MG63 (cell line): ENCODE measurements around the gene IGF2BP2. TPM values are rescaled to one million over a fixed set of nuclear protein-coding genes. Genes with fewer than 3 reads are reported as not detected.

Source experiments
- DNase-seq: peaks from one replicate; pipeline ENCODE4 v3.0.0-alpha.2; 2020
- H3K27me3 ChIP-seq: fragments of 250-450 bp; sonication (Bioruptor Pico); 2 replicates; pipeline ENCODE4 v1.5.1; 2020; ENCODE audit warnings: mild to moderate bottlenecking, moderate library complexity
- H3K36me3 ChIP-seq: fragments of 250-450 bp; sonication (Bioruptor Pico); 2 replicates; pipeline ENCODE4 v1.5.1; 2020; ENCODE audit warnings: mild to moderate bottlenecking, moderate library complexity
- H3K4me3 ChIP-seq: fragments of 250-450 bp; sonication (Bioruptor Pico); 2 replicates; pipeline ENCODE4 v1.5.1; 2020; ENCODE audit warnings: mild to moderate bottlenecking, moderate library complexity
- H3K9me3 ChIP-seq: fragments of 250-450 bp; sonication (Bioruptor Pico); 2 replicates; pipeline ENCODE4 v1.5.1; 2020; ENCODE audit warnings: mild to moderate bottlenecking, moderate library complexity
- total RNA-seq: library from RNA; depleted of rRNA; stranded (reverse); fragments of >200 nt; shearing (Covaris generic); gene quantifications from 2 replicates; pipeline ENCODE4 v1.2.3, GENCODE V29; 2014; ENCODE audit warnings: low replicate concordance

IGF2BP2 gene
- total RNA-seq, 1 experiment from 2014 or later, result 49.3 TPM

- DNase-seq, result no peak
Observed at GRCh38 chr3:185764163-185764979, 60.5 kb downstream of the IGF2BP2 start.

GRCh38 chr3:185763347-185764005, 61.4 kb downstream of the IGF2BP2 start:
- DNase-seq, result no peak
- no peaks in the 10 kb centered on the region for H3K9me3 ChIP-seq
- no peaks in the 10 kb centered on the region for H3K27me3 ChIP-seq
- 0 out of 2 replicates have a peak, but pooled peaks cover 2% of the 10 kb centered on the region for H3K36me3 ChIP-seq
- H3K4me3 ChIP-seq, result no peak overlapping the region

More at GRCh38 chr3:185764163-185764979, 60.5 kb downstream of the IGF2BP2 start:
- Histone ChIP-seq H3K27me3 (no peaks in the 10 kb centered on the region), H3K9me3 (no peaks in the 10 kb centered on the region), H3K36me3 (no peaks in the 10 kb centered on the region), H3K4me3 (no peak overlapping the region)

GRCh38 chr3:185760550-185760949, 64.3 kb downstream of the IGF2BP2 start:
- no peak for DNase-seq
- Histone ChIP-seq H3K9me3 (no peaks in the 10 kb centered on the region), H3K36me3 (peaks cover 21% of the 10 kb centered on the region), H3K4me3 (peak overlapping the region; percentile 23), H3K27me3 (no peaks in the 10 kb centered on the region)

GRCh38 chr3:185760088-185760487, 64.8 kb downstream of the IGF2BP2 start:
- no peak for DNase-seq
- H3K4me3 ChIP-seq, result no peak overlapping the region; the same call in 1 of the 2 replicates
- H3K9me3 ChIP-seq, result no peaks in the 10 kb centered on the region; the same call in 1 of the 2 replicates
- no peaks in the 10 kb centered on the region for H3K27me3 ChIP-seq
- H3K36me3 ChIP-seq, result peaks cover 24% of the 10 kb centered on the region

GRCh38 chr3:185759512-185759911, 65.3 kb downstream of the IGF2BP2 start:
- peaks cover 24% of the 10 kb centered on the region for H3K36me3 ChIP-seq
- H3K4me3 ChIP-seq, result no peak overlapping the region
- H3K9me3 ChIP-seq, result no peaks in the 10 kb centered on the region; the same call in 1 of the 2 replicates
- H3K27me3 ChIP-seq, result no peaks in the 10 kb centered on the region
- no peak for DNase-seq

GRCh38 chr3:185758912-185759311, 65.9 kb downstream of the IGF2BP2 start:
- Histone ChIP-seq H3K36me3 (peaks cover 24% of the 10 kb centered on the region), H3K9me3 (no peaks in the 10 kb centered on the region; the same call in 1 of the 2 replicates), H3K4me3 (no peak overlapping the region), H3K27me3 (no peaks in the 10 kb centered on the region)
- no peak for DNase-seq

- Histone ChIP-seq H3K4me3 (no peak overlapping the region), H3K27me3 (no peaks in the 10 kb centered on the region), H3K36me3 (peaks cover 24% of the 10 kb centered on the region), H3K9me3 (no peaks in the 10 kb centered on the region; the same call in 1 of the 2 replicates)
- DNase-seq, result no peak
Observed at GRCh38 chr3:185757176-185757575, 67.7 kb downstream of the IGF2BP2 start.

- no peaks in the 10 kb centered on the region; the same call in 1 of the 2 replicates for H3K9me3 ChIP-seq
- H3K36me3 ChIP-seq, result peaks cover 24% of the 10 kb centered on the region
- no peak overlapping the region for H3K4me3 ChIP-seq
- H3K27me3 ChIP-seq, result no peaks in the 10 kb centered on the region
- no peak for DNase-seq
Observed at GRCh38 chr3:185756477-185756876, 68.4 kb downstream of the IGF2BP2 start.

- no peaks in the 10 kb centered on the region for H3K27me3 ChIP-seq
- H3K36me3 ChIP-seq, result peaks cover 24% of the 10 kb centered on the region
- H3K9me3 ChIP-seq, result no peaks in the 10 kb centered on the region; the same call in 1 of the 2 replicates
- DNase-seq, result no peak
- no peak overlapping the region for H3K4me3 ChIP-seq
Observed at GRCh38 chr3:185754920-185755319, 69.9 kb downstream of the IGF2BP2 start.

GRCh38 chr3:185753354-185753753, 71.5 kb downstream of the IGF2BP2 start:
- no peak for DNase-seq
- Histone ChIP-seq H3K9me3 (no peaks in the 10 kb centered on the region; the same call in 1 of the 2 replicates), H3K27me3 (no peaks in the 10 kb centered on the region), H3K36me3 (peaks cover 20% of the 10 kb centered on the region), H3K4me3 (no peak overlapping the region)

GRCh38 chr3:185750702-185751101, 74.1 kb downstream of the IGF2BP2 start:
- no peaks in the 10 kb centered on the region for H3K27me3 ChIP-seq
- no peak overlapping the region for H3K4me3 ChIP-seq
- no peaks in the 10 kb centered on the region; the same call in 1 of the 2 replicates for H3K9me3 ChIP-seq
- no peak for DNase-seq
- H3K36me3 ChIP-seq, result peaks cover 4% of the 10 kb centered on the region

GRCh38 chr3:185750015-185750414, 74.8 kb downstream of the IGF2BP2 start:
- Histone ChIP-seq H3K4me3 (no peak overlapping the region), H3K9me3 (no peaks in the 10 kb centered on the region; the same call in 1 of the 2 replicates), H3K36me3 (no peaks in the 10 kb centered on the region; the same call in none of the 2 replicates), H3K27me3 (no peaks in the 10 kb centered on the region)
- no peak for DNase-seq

GRCh38 chr3:185746470-185746869, 78.4 kb downstream of the IGF2BP2 start:
- Histone ChIP-seq H3K9me3 (no peaks in the 10 kb centered on the region), H3K4me3 (no peak overlapping the region), H3K27me3 (no peaks in the 10 kb centered on the region), H3K36me3 (no peaks in the 10 kb centered on the region; the same call in 1 of the 2 replicates)
- DNase-seq, result no peak

GRCh38 chr3:185744997-185745843, 79.6 kb downstream of the IGF2BP2 start:
- peak; percentile 80 for DNase-seq

GRCh38 chr3:185741586-185741985, 83.3 kb downstream of the IGF2BP2 start:
- no peaks in the 10 kb centered on the region for H3K36me3 ChIP-seq
- H3K27me3 ChIP-seq, result no peaks in the 10 kb centered on the region
- H3K4me3 ChIP-seq, result no peak overlapping the region
- no peak for DNase-seq
- H3K9me3 ChIP-seq, result no peaks in the 10 kb centered on the region

More at GRCh38 chr3:185744997-185745843, 79.6 kb downstream of the IGF2BP2 start:
- Histone ChIP-seq H3K27me3 (no peaks in the 10 kb centered on the region), H3K4me3 (no peak overlapping the region), H3K36me3 (no peaks in the 10 kb centered on the region; the same call in 1 of the 2 replicates), H3K9me3 (no peaks in the 10 kb centered on the region)

GRCh38 chr3:185740133-185740532, 84.7 kb downstream of the IGF2BP2 start:
- H3K9me3 ChIP-seq, result no peaks in the 10 kb centered on the region

More at GRCh38 chr3:185740133-185740532, 84.7 kb downstream of the IGF2BP2 start:
- Histone ChIP-seq H3K4me3 (no peak overlapping the region), H3K27me3 (no peaks in the 10 kb centered on the region), H3K36me3 (no peaks in the 10 kb centered on the region)
- no peak for DNase-seq
